GM12801 (cell line): ENCODE data around the gene THSD4.

ENCODE experiments used
- CTCF ChIP-seq: IDR thresholded peaks from one replicate; pipeline ENCODE4 v1.5.1; 2011; ENCODE audit warnings: control low read depth; ENCODE audit not compliant: insufficient read length; ENCODE audit errors: extremely low read depth

Gene THSD4

GRCh38 chr15:71335591-71335990 lies 220.3 kb downstream of the THSD4 start:
- no peak for TF ChIP-seq CTCF

- no peak for TF ChIP-seq CTCF
These were observed 221.4 kb downstream of the THSD4 start for GRCh38 chr15:71336671-71337070.

- no peak for TF ChIP-seq CTCF
These were observed 222.1 kb downstream of the THSD4 start for GRCh38 chr15:71337197-71337845.

- no peak for TF ChIP-seq CTCF
These were observed 223.0 kb downstream of the THSD4 start for GRCh38 chr15:71338265-71338664.

GRCh38 chr15:71338827-71339542 lies 223.7 kb downstream of the THSD4 start:
- TF ChIP-seq CTCF = no peak

- TF ChIP-seq CTCF = no peak
These were observed 226.7 kb downstream of the THSD4 start for GRCh38 chr15:71341811-71342550.

GRCh38 chr15:71342658-71343057 lies 227.4 kb downstream of the THSD4 start:
- no peak for TF ChIP-seq CTCF
